ENCODE measurements around the gene MYCBPAP.

MYCBPAP gene

GRCh38 chr17:50537721-50538548, 29.7 kb downstream of the MYCBPAP start:
- DNase-seq (ENCODE audit: low spot score): no peak

DNA sequence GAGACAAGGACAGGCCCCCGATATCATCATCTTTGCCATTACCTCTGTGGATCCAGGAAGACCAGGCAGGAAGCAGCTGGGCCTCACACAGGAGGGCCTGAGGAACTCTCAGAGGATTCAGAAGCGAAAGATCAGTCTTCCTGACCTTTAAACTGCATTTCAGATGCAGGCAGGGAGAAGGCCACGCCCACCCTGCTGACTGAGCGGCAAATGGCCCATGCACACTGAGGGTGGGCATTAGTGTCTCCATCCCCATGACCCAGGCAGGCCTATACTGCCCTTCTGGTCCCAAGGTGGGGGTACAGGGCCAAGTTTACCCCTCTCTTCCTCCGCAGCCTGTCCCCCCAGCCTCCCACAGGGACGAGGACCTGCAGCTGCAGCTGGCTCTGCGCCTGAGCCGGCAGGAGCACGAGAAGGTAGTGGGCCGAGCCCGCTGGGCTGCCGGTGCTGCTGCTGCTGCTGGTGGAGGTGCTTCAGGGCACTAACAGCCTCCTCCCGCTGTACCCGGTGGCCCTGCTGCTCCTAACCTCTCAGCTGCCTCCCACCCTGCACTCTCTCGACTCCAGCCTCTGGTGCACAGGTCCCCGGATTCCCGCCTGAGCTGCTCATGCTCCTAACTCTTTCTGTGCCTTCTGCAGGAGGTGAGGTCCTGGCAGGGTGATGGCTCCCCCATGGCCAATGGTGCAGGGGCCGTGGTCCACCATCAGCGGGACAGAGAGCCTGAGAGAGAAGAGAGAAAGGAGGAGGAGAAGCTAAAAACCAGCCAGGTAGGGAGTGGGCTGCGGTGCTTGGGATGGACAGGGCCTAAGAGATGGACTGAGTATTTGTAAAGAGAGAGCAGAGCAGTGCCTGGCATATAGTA, 30.5 kb downstream of the MYCBPAP start:
- DNase-seq (ENCODE audit: low spot score): no peak

DNA sequence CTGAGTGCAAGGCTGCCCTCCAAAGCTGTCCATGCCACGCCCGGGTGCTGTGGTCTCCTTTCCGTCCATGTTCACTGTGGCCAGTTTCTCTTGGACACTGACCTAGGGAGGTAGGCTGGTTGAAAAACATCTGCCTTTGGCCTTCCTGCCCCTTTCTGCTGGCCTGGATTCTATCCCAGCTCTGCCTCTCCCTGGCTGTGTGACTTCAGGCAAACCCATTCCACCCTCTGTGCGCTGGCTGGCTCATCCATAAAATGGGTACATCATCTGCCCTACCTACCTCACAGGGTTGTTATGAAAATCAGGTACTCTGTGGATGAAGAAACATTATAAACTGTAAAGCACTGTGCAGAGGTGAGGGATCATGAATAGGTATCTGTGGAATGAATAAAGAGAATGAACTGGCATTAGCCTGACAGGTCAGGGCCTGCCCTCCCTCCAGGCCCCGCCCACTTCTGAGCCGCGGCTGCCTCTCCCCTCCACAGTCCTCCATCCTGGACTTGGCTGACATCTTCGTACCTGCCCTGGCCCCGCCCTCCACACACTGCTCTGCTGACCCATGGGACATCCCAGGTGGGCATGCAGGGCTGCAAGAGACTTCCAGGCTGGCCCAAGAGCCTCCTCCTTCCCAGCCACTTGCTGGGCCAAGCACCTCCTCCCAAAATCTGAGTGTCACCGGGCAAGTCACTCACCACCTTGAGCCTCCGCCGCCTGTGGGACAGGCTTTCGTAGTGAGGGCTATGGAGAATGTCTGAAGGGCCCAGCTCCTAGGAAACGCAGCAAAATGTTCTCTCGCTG, 31.7 kb downstream of the MYCBPAP start:
- no peak for DNase-seq (ENCODE audit: low spot score)

- no peak for DNase-seq (ENCODE audit: low spot score)
Observed at GRCh38 chr17:50540560-50541401, 32.5 kb downstream of the MYCBPAP start.

DNA sequence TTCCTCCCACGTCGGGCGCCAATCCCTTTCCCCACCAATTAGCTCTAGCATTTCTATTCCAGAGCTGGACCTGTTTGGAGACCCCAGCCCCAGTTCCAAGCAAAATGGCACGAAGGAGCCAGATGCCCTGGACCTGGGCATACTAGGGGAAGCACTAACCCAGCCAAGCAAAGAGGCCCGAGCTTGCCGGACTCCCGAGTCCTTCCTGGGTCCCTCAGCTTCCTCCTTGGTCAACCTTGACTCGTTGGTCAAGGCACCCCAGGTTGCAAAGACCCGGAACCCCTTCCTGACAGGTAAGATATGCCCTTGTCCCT, 33.1 kb downstream of the MYCBPAP start:
- no peak for DNase-seq (ENCODE audit: low spot score)

- peak; percentile 90 for DNase-seq (ENCODE audit: low spot score)
Observed at GRCh38 chr17:50541716-50542688, 33.8 kb downstream of the MYCBPAP start.

GRCh38 chr17:50542795-50543774, 34.8 kb downstream of the MYCBPAP start:
- no peak for DNase-seq (ENCODE audit: low spot score)

DNA sequence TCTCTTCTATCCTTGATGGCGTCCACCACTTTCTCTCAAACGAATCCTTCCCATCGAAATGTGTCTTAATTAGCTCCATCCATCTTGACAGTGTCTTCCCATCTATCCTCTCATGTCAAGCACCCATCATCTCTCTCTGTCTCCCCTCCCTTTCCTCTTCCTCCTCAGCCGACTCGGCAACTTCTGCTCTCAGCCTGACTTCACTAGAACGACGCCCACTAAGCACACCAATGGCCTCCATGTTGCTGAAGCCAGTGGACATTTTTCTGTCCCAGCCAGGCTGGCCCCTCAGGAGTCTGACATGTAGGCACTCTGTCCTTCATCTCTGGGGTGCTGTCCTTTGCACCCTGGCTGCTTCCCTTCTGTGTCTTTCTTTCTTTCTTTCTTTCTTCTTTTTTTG, 36.3 kb downstream of the MYCBPAP start:
- DNase-seq (ENCODE audit: low spot score): no peak

DNA sequence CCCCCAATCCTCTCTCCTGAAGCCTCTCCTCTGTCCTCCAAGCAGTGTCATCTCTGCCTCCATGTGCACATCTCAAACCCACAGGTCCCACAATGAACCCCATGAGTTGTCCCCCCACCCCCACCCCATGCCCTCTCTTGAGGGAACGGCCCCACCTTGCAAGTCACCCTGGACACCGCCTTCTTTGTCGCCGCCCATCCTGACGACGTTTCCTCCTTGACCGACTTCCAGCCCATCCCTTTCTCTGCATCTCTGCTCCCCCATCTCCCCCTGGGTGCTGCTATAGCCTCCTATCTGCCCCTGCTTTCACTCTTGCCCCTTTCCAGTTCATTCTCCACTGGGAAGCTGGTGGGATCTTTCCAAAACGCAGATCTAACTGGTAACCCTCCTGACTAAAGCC, 37.1 kb downstream of the MYCBPAP start:
- no peak for DNase-seq (ENCODE audit: low spot score)

DNA sequence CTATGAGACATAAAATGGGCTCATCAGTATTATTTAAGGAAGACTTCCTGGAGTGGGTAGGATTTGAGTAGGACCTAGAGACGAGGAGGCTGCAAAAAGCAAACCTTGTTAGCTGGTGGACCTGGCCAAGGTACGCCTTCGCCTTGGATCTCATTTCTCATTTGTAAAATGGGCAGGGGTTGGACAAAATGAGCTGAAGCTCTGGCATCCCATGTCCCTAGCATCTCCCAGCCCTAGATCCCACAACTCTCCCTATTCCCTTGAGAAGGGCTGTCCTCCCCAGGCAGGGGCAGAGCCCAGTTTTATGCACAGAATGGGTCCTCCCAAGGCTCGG, 38.4 kb downstream of the MYCBPAP start:
- DNase-seq (ENCODE audit: low spot score): no peak

- peak; percentile 80 for DNase-seq (ENCODE audit: low spot score)
Observed at GRCh38 chr17:50547035-50547735, 38.9 kb downstream of the MYCBPAP start, which contains the start of gene SPATA20. SPATA20 (plus strand) TSS chr17:50547174; CDS start chr17:50547209, 35 bp downstream.

- no peak for DNase-seq (ENCODE audit: low spot score)
Observed at GRCh38 chr17:50547736-50548083, 39.5 kb downstream of the MYCBPAP start.

GRCh38 chr17:50548831-50549230, 40.6 kb downstream of the MYCBPAP start:
- no peak for DNase-seq (ENCODE audit: low spot score)

DNA sequence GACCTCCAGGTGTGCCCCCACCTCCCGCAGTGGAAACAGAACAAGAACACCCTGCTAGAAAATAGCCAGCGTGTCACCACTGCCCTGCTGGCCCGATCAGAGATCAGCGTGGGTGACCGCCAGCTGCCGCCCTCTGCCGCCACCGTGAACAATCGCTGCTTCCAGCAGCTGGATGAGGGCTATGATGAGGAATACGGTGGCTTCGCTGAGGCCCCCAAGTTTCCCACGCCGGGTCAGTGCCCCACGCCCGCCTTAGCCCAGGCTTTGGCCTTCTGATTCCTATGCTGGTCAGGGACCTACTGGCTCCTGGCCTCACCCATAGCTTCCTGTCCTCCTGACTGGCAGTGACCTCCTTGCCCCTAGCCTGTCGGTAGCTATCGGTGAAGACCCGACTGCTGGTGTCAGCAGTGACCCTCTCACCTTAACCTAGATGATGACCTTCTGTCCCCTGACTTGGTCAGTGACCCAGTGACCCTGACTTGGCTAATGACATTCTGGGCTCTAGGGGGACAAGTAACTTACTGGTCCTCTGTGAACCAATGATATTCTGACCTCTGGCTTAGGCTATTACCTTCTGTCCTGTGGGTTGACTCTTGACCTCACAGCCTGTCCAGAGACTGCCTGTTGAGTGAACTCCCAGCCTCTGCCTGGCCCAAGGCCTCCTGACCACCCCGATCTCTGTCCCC, 41.2 kb downstream of the MYCBPAP start:
- no peak for DNase-seq (ENCODE audit: low spot score)

GRCh38 chr17:50549969-50550368, 41.7 kb downstream of the MYCBPAP start:
- DNase-seq (ENCODE audit: low spot score): no peak

GRCh38 chr17:50550661-50551432, 42.6 kb downstream of the MYCBPAP start:
- peak; percentile 43 for DNase-seq (ENCODE audit: low spot score)

GRCh38 chr17:50551433-50551815, 43.2 kb downstream of the MYCBPAP start:
- no peak for DNase-seq (ENCODE audit: low spot score)

Measured in COLO829 (cell line).